C4-2B (cell line): ENCODE data around the gene TMEM121.

Experiments used
- H3K27ac ChIP-seq: fragments of 450-650 bp; 2 replicates; pipeline ENCODE4 v1.5.1; 2017
- ZFX ChIP-seq: fragments of 450-650 bp; IDR thresholded peaks from 2 replicates; pipeline ENCODE4 v1.6.1; 2017
- TF ChIP-seq, protein P1 (sequence below): fragments of 450-650 bp; conservative IDR thresholded peaks from 2 replicates; pipeline ENCODE4 v1.5.1; 2017; ENCODE audit warnings: mild to moderate bottlenecking

The TMEM121 gene

DNA sequence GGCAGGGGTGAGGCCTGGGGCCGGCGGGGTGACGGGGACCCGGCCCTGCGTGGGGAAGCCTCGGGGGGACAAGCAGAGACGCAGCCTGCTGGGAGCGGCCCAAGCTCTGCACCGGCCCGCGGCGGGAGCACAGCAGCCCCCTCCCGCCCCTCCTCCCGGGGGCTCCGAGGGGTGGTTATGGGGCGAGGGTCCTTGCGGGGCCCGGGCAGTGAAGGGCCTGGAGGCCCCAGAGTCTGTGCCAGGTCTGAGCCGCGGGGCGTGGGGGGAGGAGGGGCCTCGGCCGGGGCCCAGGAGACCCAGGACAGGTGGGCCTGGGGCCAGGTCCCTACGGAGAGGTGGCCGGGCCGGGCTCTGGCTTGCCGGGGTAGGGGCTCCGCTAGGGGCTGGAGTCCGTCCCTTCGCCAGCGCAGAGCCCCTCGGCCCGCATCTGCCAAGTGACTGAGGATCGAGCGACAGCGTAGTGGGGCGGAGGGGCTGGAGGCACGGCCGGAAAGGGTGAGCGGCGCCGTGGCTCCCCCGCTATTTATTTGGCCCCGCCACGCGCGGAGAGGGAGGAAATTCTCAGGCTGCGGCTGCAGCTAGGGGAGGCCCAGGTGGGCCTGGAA, 495 bp downstream of the TMEM121 start:
- no peak overlapping the region for H3K27ac ChIP-seq
- TF ChIP-seq ZFX, result no peak
- TF ChIP-seq, protein P1, sequence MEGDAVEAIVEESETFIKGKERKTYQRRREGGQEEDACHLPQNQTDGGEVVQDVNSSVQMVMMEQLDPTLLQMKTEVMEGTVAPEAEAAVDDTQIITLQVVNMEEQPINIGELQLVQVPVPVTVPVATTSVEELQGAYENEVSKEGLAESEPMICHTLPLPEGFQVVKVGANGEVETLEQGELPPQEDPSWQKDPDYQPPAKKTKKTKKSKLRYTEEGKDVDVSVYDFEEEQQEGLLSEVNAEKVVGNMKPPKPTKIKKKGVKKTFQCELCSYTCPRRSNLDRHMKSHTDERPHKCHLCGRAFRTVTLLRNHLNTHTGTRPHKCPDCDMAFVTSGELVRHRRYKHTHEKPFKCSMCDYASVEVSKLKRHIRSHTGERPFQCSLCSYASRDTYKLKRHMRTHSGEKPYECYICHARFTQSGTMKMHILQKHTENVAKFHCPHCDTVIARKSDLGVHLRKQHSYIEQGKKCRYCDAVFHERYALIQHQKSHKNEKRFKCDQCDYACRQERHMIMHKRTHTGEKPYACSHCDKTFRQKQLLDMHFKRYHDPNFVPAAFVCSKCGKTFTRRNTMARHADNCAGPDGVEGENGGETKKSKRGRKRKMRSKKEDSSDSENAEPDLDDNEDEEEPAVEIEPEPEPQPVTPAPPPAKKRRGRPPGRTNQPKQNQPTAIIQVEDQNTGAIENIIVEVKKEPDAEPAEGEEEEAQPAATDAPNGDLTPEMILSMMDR, result no peak

DNA sequence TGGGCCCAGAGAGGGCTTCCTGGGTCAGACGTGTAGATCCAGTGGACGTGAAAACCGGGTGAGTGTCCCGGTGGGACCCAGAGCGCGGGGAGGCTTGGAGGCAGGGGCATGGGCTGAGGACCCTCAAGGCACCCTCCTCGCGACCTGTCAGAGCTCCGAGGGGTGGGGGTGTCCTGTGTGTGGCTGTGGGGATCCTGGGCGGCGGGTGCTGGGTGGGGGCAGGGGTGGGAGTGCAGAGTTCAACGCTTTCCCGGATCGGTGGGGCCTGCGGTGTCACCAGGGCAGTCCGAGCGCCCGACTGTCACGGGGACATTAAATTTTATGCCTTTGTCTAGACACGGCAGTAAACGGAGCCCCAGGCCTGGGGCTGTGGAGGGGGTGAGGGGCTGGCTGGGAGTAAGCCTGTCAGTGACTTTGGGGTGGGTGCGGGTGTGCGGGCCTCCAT, 1.0 kb downstream of the TMEM121 start:
- TF ChIP-seq ZFX, result no peak
- TF ChIP-seq, protein P1, result no peak
- H3K27ac ChIP-seq, result no peak overlapping the region

DNA sequence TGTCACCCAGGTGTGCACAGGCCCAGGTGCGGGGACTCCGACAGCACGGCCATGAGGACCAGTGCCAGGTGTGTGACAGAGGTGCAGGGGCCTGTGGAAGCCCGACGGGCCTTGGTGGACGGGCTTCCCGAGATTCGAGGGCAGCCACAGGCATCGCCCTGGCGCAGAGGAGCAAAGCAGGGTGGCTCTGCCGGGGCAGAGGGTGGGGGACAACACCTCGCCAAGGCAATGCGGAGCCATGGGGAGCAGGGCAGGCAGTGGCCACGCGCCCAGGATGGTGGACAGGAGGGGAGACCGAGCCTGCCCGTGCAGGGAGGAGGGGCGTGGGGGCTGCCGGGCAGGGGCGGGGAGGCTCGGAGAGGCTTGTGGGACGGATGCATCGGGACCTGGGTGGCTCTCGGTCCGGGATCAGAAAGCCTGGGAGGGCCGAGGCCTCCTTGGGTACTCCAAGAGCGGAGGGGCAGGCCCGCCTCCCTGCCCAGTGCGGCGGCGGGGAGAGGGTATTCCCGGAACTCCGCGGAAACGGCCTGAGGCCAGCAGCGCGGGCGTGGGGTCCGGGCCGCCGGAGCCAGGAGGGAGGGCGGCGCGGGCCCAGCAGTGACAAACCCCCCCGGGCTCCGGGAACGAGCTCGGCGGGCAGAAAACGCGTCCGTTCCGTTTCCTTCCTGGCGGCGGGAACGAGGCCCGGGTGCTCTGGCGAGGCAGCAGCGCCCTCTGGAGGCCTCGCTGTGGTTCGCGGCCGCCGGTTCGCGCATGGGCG, 1.6 kb downstream of the TMEM121 start:
- peak overlapping the region; percentile 53 for H3K27ac ChIP-seq
- peak; percentile 55; the same call in 1 of the 2 replicates for TF ChIP-seq ZFX
- TF ChIP-seq, protein P1, result peak; percentile 94

DNA sequence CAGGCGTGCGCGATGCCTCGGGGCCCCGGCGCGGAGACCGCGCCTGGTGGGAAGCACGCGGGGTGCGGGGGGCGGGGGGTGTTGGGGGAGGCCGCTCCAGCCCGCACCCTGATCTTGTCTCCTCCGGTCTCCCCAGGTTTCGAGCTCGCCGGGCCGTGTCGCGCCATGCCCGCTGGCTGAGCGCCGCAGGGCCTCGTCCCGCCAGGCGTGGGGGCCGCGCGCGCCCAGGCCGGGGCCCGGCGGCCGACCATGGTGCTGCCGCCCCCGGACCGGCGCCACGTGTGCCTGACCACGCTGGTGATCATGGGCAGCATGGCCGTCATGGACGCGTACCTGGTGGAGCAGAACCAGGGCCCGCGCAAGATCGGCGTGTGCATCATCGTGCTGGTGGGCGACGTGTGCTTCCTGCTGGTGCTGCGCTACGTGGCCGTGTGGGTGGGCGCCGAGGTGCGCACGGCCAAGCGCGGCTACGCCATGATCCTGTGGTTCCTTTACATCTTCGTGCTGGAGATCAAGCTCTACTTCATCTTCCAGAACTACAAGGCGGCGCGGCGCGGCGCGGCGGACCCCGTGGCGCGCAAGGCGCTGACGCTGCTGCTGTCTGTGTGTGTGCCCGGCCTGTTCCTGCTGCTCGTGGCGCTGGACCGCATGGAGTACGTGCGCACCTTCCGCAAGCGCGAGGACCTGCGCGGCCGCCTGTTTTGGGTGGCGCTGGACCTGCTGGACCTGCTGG, 2.4 kb downstream of the TMEM121 start:
- peak overlapping the region; percentile 53 for H3K27ac ChIP-seq
- TF ChIP-seq ZFX, result peak; percentile 48; the same call in 1 of the 2 replicates
- TF ChIP-seq, protein P1, result peak; percentile 75

DNA sequence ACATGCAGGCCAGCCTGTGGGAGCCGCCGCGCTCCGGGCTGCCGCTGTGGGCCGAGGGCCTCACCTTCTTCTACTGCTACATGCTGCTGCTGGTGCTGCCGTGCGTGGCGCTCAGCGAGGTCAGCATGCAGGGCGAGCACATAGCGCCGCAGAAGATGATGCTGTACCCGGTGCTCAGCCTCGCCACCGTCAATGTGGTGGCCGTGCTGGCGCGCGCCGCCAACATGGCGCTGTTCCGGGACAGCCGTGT, 2.9 kb downstream of the TMEM121 start:
- TF ChIP-seq, protein P1, result no peak
- no peak for TF ChIP-seq ZFX
- no peak overlapping the region for H3K27ac ChIP-seq

DNA sequence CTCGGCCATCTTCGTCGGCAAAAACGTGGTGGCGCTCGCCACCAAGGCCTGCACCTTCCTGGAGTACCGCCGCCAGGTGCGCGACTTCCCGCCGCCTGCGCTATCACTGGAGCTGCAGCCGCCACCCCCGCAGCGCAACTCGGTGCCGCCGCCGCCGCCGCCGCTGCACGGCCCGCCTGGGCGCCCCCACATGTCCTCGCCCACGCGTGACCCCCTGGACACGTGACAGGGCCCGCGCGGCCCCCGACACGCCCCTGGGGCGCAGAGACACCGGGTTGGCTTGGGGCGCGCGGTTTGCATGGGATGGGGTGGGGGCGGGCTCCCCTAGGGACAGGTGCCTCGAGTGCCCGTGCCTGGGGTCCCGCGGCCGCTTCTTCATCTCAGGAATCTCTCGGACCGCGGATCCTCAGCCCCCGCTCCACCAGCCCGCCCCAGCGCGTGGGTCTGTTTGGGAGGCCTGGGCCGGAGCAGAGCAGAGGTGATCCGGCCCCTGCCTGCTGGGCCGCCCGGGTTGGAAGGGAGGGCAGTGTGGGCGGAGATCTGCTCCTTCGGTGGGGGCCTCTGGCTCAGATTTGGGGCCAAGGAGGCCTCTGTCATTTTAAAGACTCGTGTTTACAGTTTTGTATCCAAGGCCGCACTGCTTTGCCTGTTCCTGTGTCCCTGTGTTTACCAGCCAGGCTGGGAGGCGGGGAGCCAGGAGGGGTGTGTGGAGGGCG, 3.3 kb downstream of the TMEM121 start:
- no peak for TF ChIP-seq ZFX
- TF ChIP-seq, protein P1, result no peak
- no peak overlapping the region for H3K27ac ChIP-seq
